Upper lobe of left lung (tissue), 6 donors: ENCODE results near the gene G6PC3. TPM values are rescaled to one million over a fixed set of nuclear protein-coding genes. Genes with fewer than 3 reads are reported as not detected.

Source experiments
- ATAC-seq, 2 donors: fragments of 200-7000 bp; cut with Tn5 transposase; one replicate each; pipeline ENCODE4 v1.9.1; 2022; ENCODE audit warnings: mild to moderate bottlenecking in 2 of 2, moderate library complexity in 2 of 2; ENCODE audit not compliant: low FRiP score in 2 of 2
- DNase-seq, 2 donors: peaks; one replicate each; pipeline ENCODE4 v3.0.0-alpha.2; 2019 to 2020
- H3K27ac ChIP-seq, 4 donors: fragments of 200-600 bp; sonication (generic); one replicate each; pipeline ENCODE4 v1.5.1; 2016 to 2019
- H3K27me3 ChIP-seq, 4 donors: fragments of 200-600 bp; sonication (generic); one replicate each; pipeline ENCODE4 v1.5.1; 2017 to 2019
- H3K36me3 ChIP-seq, 4 donors: fragments of 200-600 bp; sonication (generic); one replicate each; pipeline ENCODE4 v1.5.1; 2016 to 2019
- H3K4me1 ChIP-seq, 4 donors: fragments of 200-600 bp; sonication (generic); one replicate each; pipeline ENCODE4 v1.5.1; 2018 to 2019
- H3K4me3 ChIP-seq, 4 donors: fragments of 200-600 bp; sonication (generic); one replicate each; pipeline ENCODE4 v1.5.1; 2017 to 2019; ENCODE audit warnings: mild to moderate bottlenecking in 2 of 4, moderate library complexity in 1 of 4
- H3K9me3 ChIP-seq, 4 donors: fragments of 200-600 bp; sonication (generic); one replicate each; pipeline ENCODE4 v1.5.1; 2018 to 2019
- EP300 ChIP-seq, 4 donors: sonication (generic); formaldehyde crosslinking; IDR thresholded peaks; one replicate each; pipeline ENCODE4 v1.5.1; 2017; ENCODE audit warnings: antibody characterized with exemption in 4 of 4, control low read depth in 2 of 4
- POLR2A ChIP-seq, 4 donors: fragments of 450-650 bp; IDR thresholded peaks; one replicate each; pipeline ENCODE4 v1.5.1; 2016 to 2017; ENCODE audit warnings: antibody characterized with exemption in 4 of 4, mild to moderate bottlenecking in 2 of 4
- POLR2AphosphoS5 ChIP-seq, 2 donors: sonication (generic); formaldehyde crosslinking; IDR thresholded peaks; one replicate each; pipeline ENCODE4 v1.5.1; 2017; ENCODE audit warnings: antibody characterized with exemption in 2 of 2
- WGBS, 2 donors: methylation state at CpG; one replicate each; pipeline ENCODE4 v1.1.5; 2017 to 2018; 5-methylcytosine and 5-hydroxymethylcytosine counted together
- total RNA-seq, 6 donors: library from RNA; depleted of rRNA in 4 of 6; stranded (reverse); fragments of >200 nt in 4 of 6; gene quantifications; one replicate each; pipeline versions ENCODE4 v1.1.0 to v1.2.1, GENCODE V29; 2016 to 2021
- TF ChIP-seq, protein P1 (sequence below), 6 experiments: fragments of 450-650 bp in 4 of 6; fragments of 200-600 bp in 2 of 6; sonication (generic) in 2 of 6; IDR thresholded peaks; one replicate each; pipeline ENCODE4 v1.5.1; 2016 to 2019; ENCODE audit warnings: antibody characterized with exemption in 6 of 6
- donor health status: DM: no; HTN: no; CAD: no; lungs with moderate emphysema.
- donor health status: DM: no; HTN: yes; CAD: no; lungs with severe emphysema.

G6PC3 gene
- total RNA-seq, 6 donors from 2014 or later = 16.8 to 63.0 (median 33.8) TPM

- WGBS, 2 donors = 84% methylated on average over 15 to 16 of the region's 16 CpGs
Observed at GRCh38 chr17:44102849-44103622, 32.5 kb downstream of the G6PC3 start.

GRCh38 chr17:44105483-44105882 is 34.9 kb downstream of the G6PC3 start:
- Histone ChIP-seq H3K27ac (peak overlapping the region in 2 of 4 donors; percentile 48 to 52), H3K4me1 (peaks cover 33 to 40% (median 34%) of the 10 kb centered on the region in 4 donors)
- 70% methylated on average over 3 of the region's 3 CpGs; no CpG with 5 or more reads in 1 of the 2 donors for WGBS, 2 donors

More at GRCh38 chr17:44102849-44103622, 32.5 kb downstream of the G6PC3 start:
- ATAC-seq = no peak
- no peak for DNase-seq
- Histone ChIP-seq H3K36me3 (peaks cover 0 to 18% (median 9%) of the 10 kb centered on the region in 4 donors), H3K4me1 (peaks cover 13 to 23% (median 18%) of the 10 kb centered on the region in 4 donors), H3K9me3 (no peaks in the 10 kb centered on the region), H3K27me3 (no peaks in the 10 kb centered on the region), H3K27ac (peak overlapping the region in 1 of 4 donors; percentile 4), H3K4me3 (no peak overlapping the region)
- no peak for TF ChIP-seq POLR2AphosphoS5 (IDR thresholded peaks at IDR 0.05)
- TF ChIP-seq, protein P1, sequence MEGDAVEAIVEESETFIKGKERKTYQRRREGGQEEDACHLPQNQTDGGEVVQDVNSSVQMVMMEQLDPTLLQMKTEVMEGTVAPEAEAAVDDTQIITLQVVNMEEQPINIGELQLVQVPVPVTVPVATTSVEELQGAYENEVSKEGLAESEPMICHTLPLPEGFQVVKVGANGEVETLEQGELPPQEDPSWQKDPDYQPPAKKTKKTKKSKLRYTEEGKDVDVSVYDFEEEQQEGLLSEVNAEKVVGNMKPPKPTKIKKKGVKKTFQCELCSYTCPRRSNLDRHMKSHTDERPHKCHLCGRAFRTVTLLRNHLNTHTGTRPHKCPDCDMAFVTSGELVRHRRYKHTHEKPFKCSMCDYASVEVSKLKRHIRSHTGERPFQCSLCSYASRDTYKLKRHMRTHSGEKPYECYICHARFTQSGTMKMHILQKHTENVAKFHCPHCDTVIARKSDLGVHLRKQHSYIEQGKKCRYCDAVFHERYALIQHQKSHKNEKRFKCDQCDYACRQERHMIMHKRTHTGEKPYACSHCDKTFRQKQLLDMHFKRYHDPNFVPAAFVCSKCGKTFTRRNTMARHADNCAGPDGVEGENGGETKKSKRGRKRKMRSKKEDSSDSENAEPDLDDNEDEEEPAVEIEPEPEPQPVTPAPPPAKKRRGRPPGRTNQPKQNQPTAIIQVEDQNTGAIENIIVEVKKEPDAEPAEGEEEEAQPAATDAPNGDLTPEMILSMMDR (IDR thresholded peaks at IDR 0.05) = no peak
- TF ChIP-seq EP300 (IDR thresholded peaks at IDR 0.05) = no peak

GRCh38 chr17:44105941-44106340 is 35.4 kb downstream of the G6PC3 start:
- DNase-seq (no peak), ATAC-seq (no peak)
- Histone ChIP-seq H3K27ac (peak overlapping the region in 2 of 4 donors; percentile 48 to 52), H3K4me3 (no peak overlapping the region), H3K27me3 (no peaks in the 10 kb centered on the region), H3K36me3 (peaks cover 0 to 16% (median 7%) of the 10 kb centered on the region in 4 donors), H3K9me3 (no peaks in the 10 kb centered on the region), H3K4me1 (peaks cover 37 to 45% (median 39%) of the 10 kb centered on the region in 4 donors)
- TF ChIP-seq POLR2A (IDR thresholded peaks at IDR 0.05) (no peak), EP300 (IDR thresholded peaks at IDR 0.05) (no peak), POLR2AphosphoS5 (IDR thresholded peaks at IDR 0.05) (no peak)
- TF ChIP-seq, protein P1 (IDR thresholded peaks at IDR 0.05) = no peak
- 38% methylated on average over 3 of the region's 3 CpGs; no CpG with 5 or more reads in 1 of the 2 donors for WGBS, 2 donors

More at GRCh38 chr17:44105483-44105882, 34.9 kb downstream of the G6PC3 start:
- ATAC-seq (no peak), DNase-seq (no peak)
- Histone ChIP-seq H3K36me3 (peaks cover 0 to 16% (median 7%) of the 10 kb centered on the region in 4 donors), H3K9me3 (no peaks in the 10 kb centered on the region), H3K27me3 (no peaks in the 10 kb centered on the region), H3K4me3 (no peak overlapping the region)
- TF ChIP-seq POLR2A (IDR thresholded peaks at IDR 0.05) (no peak), EP300 (IDR thresholded peaks at IDR 0.05) (no peak), POLR2AphosphoS5 (IDR thresholded peaks at IDR 0.05) (no peak)
- TF ChIP-seq, protein P1 (IDR thresholded peaks at IDR 0.05) = no peak

DNA sequence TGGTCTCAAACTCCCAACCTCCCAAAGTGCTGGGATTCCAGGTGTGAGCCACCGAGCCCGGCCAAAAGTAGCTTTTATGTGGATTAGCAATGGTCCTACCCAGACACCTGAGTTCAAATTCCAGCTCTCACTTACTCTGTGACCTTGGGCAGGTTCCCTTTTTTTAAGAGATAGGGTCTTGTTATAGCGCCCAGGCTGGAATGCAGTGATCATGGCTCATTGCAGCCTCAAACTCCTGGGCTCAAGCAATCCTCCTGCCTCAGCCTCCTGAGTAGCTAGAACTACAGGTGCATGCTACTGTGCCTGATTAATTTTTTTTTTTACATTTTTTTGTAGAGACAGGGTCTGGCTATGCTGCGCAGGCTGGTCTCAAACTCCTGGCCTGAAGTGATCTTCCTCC is 36.3 kb downstream of the G6PC3 start:
- Histone ChIP-seq H3K27me3 (no peaks in the 10 kb centered on the region), H3K4me3 (no peak overlapping the region), H3K36me3 (peaks cover 0 to 16% (median 7%) of the 10 kb centered on the region in 4 donors), H3K27ac (peak overlapping the region in 2 of 4 donors; percentile 69 to 89), H3K4me1 (peaks cover 46 to 53% (median 47%) of the 10 kb centered on the region in 4 donors), H3K9me3 (no peaks in the 10 kb centered on the region)
- 92 to 98% methylated on average over 4 of the region's 4 CpGs for WGBS, 2 donors
- no peak for DNase-seq
- no peak for ATAC-seq
- no peak for TF ChIP-seq POLR2AphosphoS5 (IDR thresholded peaks at IDR 0.05)
- no peak for TF ChIP-seq EP300 (IDR thresholded peaks at IDR 0.05)
- TF ChIP-seq POLR2A (IDR thresholded peaks at IDR 0.05) = no peak
- TF ChIP-seq, protein P1 (IDR thresholded peaks at IDR 0.05) = no peak
